Measurements from ENCODE around the gene SPATA17.
A peak's percentile ranks its signal among the peaks of the same experiment; 100 is the strongest.

GRCh38 chr1:217660353-217661062 lies 29.4 kb downstream of the SPATA17 start:
- TF ChIP-seq MAX (IDR thresholded peaks at IDR 0.05; ENCODE audit: insufficient read depth, insufficient read length) (no peak), CTCF (IDR thresholded peaks at IDR 0.05; ENCODE audit: extremely low read depth in 1 of 2, insufficient read depth in 1 of 2, low read depth in 1 of 2, low read length in 2 of 2) (peak; percentile 20 to 43)
